K562 (cell line): ENCODE data around the gene MYH15. TPM values are rescaled to one million over a fixed set of nuclear protein-coding genes. Genes with fewer than 3 reads are reported as not detected.

Experiments used
- ATAC-seq: fragments of 200-7000 bp; cut with Tn5 transposase; 3 replicates; pipeline ENCODE4 v1.9.1; 2020; ENCODE audit warnings: moderate library complexity
- BruUV-seq: library from RNA; stranded (reverse); fragments of 400-500 nt; replicated peaks from 2 replicates; lab custom pipeline; 2021; lab: Mats Ljungman, UMichigan
- CTCF ChIA-PET: fragments of 300-600 bp; formaldehyde crosslinking; extraction: SDS; loops from one replicate; lab custom pipeline; 2021; ENCODE audit warnings: low intra/inter-chr PET ratio; lab: Yijun Ruan, JAX
- POLR2A ChIA-PET: fragments of 300-600, 350-650 bp; sonication (Branson Sonifier 250); formaldehyde crosslinking; extraction: SDS; loops from one replicate; lab custom pipeline; 2021; ENCODE audit warnings: antibody characterized with exemption, inconsistent platforms; lab: Yijun Ruan, JAX
- DNase-seq, 4 experiments: peaks; one replicate each; pipeline versions ENCODE4 v3.0.0 to v3.0.0-alpha.2; 2011 to 2018; ENCODE audit warnings: low spot score in 3 of 4, mixed read lengths in 3 of 4; ENCODE audit errors: extremely low read depth in 1 of 4
- FAIRE-seq: peaks from 2 replicates; lab custom pipeline; 2011; peaks lifted over from hg19 to GRCh38; lab: Jason Lieb, UNC
- H2AFZ ChIP-seq: 2 replicates; pipeline ENCODE4 v1.6.0; 2011; ENCODE audit warnings: low read depth, low read length, control low read depth, inconsistent platforms
- H3K27ac ChIP-seq: fragments of 200-600 bp; 3 replicates; pipeline ENCODE4 v1.8.0; 2011; ENCODE audit warnings: low read depth, mild to moderate bottlenecking, control low read depth, inconsistent platforms, low read length, moderate library complexity, mixed read lengths; ENCODE audit errors: extremely low read depth
- H3K27me3 ChIP-seq, 2 experiments: fragments of 300-600 bp in 1 of 2; 2 replicates in 1 of 2; 3 replicates in 1 of 2; pipeline versions ENCODE4 v1.6.0 to v1.8.0; 2011; ENCODE audit warnings: inconsistent platforms in 2 of 2, low read length in 2 of 2, mild to moderate bottlenecking in 1 of 2, mixed read lengths in 1 of 2, moderate library complexity in 1 of 2; ENCODE audit not compliant: control insufficient read depth in 2 of 2, insufficient read depth in 2 of 2
- H3K36me3 ChIP-seq: fragments of 300-600 bp; 3 replicates; pipeline ENCODE4 v1.8.0; 2011; ENCODE audit warnings: mild to moderate bottlenecking, low read length, inconsistent platforms; ENCODE audit not compliant: control insufficient read depth, insufficient read depth
- H3K4me1 ChIP-seq, 2 experiments: fragments of 200-600 bp in 1 of 2; replicated peaks in 1 of 2; 2 replicates in 1 of 2; 3 replicates in 1 of 2; pipeline versions ENCODE4 v1.5.1 to v1.8.0; 2011; ENCODE audit warnings: inconsistent platforms in 2 of 2, low read length in 2 of 2, mild to moderate bottlenecking in 1 of 2, mixed read lengths in 1 of 2, moderate library complexity in 1 of 2; ENCODE audit not compliant: control insufficient read depth in 2 of 2, insufficient read depth in 2 of 2
- H3K4me2 ChIP-seq: 2 replicates; pipeline ENCODE4 v1.6.1; 2011; ENCODE audit warnings: low read length, control low read depth, inconsistent platforms, mixed read lengths; ENCODE audit not compliant: insufficient read depth
- H3K4me3 ChIP-seq: fragments of 200-600 bp; sonication (generic), shearing (Covaris generic); 2 replicates; pipeline ENCODE4 v1.5.1; 2016; ENCODE audit warnings: control low read depth, inconsistent platforms
- H3K79me2 ChIP-seq: fragments of 200-600 bp; 3 replicates; pipeline ENCODE4 v1.8.0; 2011; ENCODE audit warnings: low read length, inconsistent platforms; ENCODE audit not compliant: control insufficient read depth, insufficient read depth
- H3K9ac ChIP-seq, 2 experiments: 2 replicates each; pipeline versions ENCODE4 v1.6.0 to v1.6.1; 2011; ENCODE audit warnings: low read depth in 2 of 2, low read length in 2 of 2, control low read depth in 1 of 2, inconsistent platforms in 1 of 2, mild to moderate bottlenecking in 1 of 2, mixed read lengths in 1 of 2; ENCODE audit not compliant: insufficient read depth in 1 of 2
- H3K9me1 ChIP-seq: one replicate; pipeline ENCODE4 v1.6.0; 2011; ENCODE audit warnings: inconsistent platforms, mild to moderate bottlenecking, low read length, moderate library complexity; ENCODE audit not compliant: control insufficient read depth, insufficient read depth
- H3K9me3 ChIP-seq: replicated peaks from 2 replicates; pipeline ENCODE4 v1.5.1; 2011; ENCODE audit warnings: low read depth, low read length, inconsistent platforms; ENCODE audit not compliant: control insufficient read depth, insufficient read depth
- H4K20me1 ChIP-seq: replicated peaks from 2 replicates; pipeline ENCODE4 v1.6.1; 2011; ENCODE audit warnings: low read length, inconsistent platforms, mixed read lengths; ENCODE audit not compliant: control insufficient read depth, insufficient read depth
- ATF2 ChIP-seq: sonication (generic); formaldehyde crosslinking; IDR thresholded peaks from 2 replicates; pipeline ENCODE4 v1.8.1; 2022; ENCODE audit warnings: missing genetic modification reagents
- BACH1 ChIP-seq: fragments of 200-800 bp; sonication (Bioruptor generic); IDR thresholded peaks from 2 replicates; pipeline ENCODE4 v1.6.1; 2016; ENCODE audit warnings: missing genetic modification characterization, missing compliant biosample characterization
- CBX1 ChIP-seq: sonication (generic); IDR thresholded peaks from 2 replicates; pipeline ENCODE4 v1.6.1; 2016; ENCODE audit warnings: antibody characterized with exemption, low read depth, mild to moderate bottlenecking
- EP300 ChIP-seq: IDR thresholded peaks from 2 replicates; pipeline ENCODE4 v1.6.1; 2012; ENCODE audit warnings: low read length, improper control_type of control experiment
- MAFF ChIP-seq: IDR thresholded peaks from 2 replicates; pipeline ENCODE4 v1.6.1; 2012; ENCODE audit warnings: low read length, improper control_type of control experiment
- MAFG ChIP-seq: fragments of 450-650 bp; conservative IDR thresholded peaks from 2 replicates; pipeline ENCODE4 v1.6.1; 2016; ENCODE audit warnings: missing genetic modification characterization, missing compliant biosample characterization
- NR1H2 ChIP-seq: sonication (generic); formaldehyde crosslinking; IDR thresholded peaks from 2 replicates; pipeline ENCODE4 v1.4.0; 2020; ENCODE audit warnings: mild to moderate bottlenecking, missing genetic modification reagents
- NR2C2 ChIP-seq, 2 experiments: fragments of 200-800 bp in 1 of 2; sonication (Bioruptor generic) in 1 of 2; sonication (generic) in 1 of 2; formaldehyde crosslinking in 1 of 2; IDR thresholded peaks; 2 replicates each; pipeline versions ENCODE4 v1.6.1 to v1.8.0; 2016 to 2022; ENCODE audit warnings: mild to moderate bottlenecking in 1 of 2, missing compliant biosample characterization in 1 of 2, missing genetic modification characterization in 1 of 2, missing genetic modification reagents in 1 of 2
- RAD51 ChIP-seq: fragments of 450-650 bp; IDR thresholded peaks from 2 replicates; pipeline ENCODE4 v1.7.1; 2016; ENCODE audit warnings: low read depth, mild to moderate bottlenecking, borderline replicate concordance
- RB1 ChIP-seq: fragments of 450-650 bp; IDR thresholded peaks from 2 replicates; pipeline ENCODE4 v1.6.1; 2017; ENCODE audit warnings: low read depth, mild to moderate bottlenecking
- RNF2 ChIP-seq: sonication (generic); IDR thresholded peaks from 2 replicates; pipeline ENCODE4 v1.6.1; 2016
- SMAD1 ChIP-seq: fragments of 150-350 bp; IDR thresholded peaks from 2 replicates; pipeline ENCODE4 v1.6.1; 2014; ENCODE audit warnings: low read length, low read depth; ENCODE audit not compliant: partially characterized antibody
- TBL1XR1 ChIP-seq, 2 experiments: IDR thresholded peaks; 2 replicates each; pipeline ENCODE4 v1.6.1; 2012; ENCODE audit warnings: improper control_type of control experiment in 2 of 2, low read length in 2 of 2, mild to moderate bottlenecking in 1 of 2
- ZNF263 ChIP-seq: sonication (generic); formaldehyde crosslinking; IDR thresholded peaks from 2 replicates; pipeline ENCODE4 v1.8.0; 2022; ENCODE audit warnings: mild to moderate bottlenecking, missing genetic modification reagents, borderline replicate concordance
- ZNF583 ChIP-seq: fragments of 250-450 bp; sonication (Bioruptor Pico); IDR thresholded peaks from 2 replicates; pipeline ENCODE4 v1.4.0; 2020
- WGBS: fragments of 100-300 bp; shearing (Covaris generic); methylation state at CpG from one replicate; pipeline ENCODE4 v1.1.6; 2016; ENCODE audit warnings: low coverage, mixed read lengths; ENCODE audit not compliant: insufficient coverage; ENCODE audit errors: missing lambda C conversion rate; 5-methylcytosine and 5-hydroxymethylcytosine counted together
- in situ Hi-C: fragments of 300-500 bp; cut with MboI; formaldehyde crosslinking; loops from 4 replicates; pipeline ENCODE4 v1.15.0; 2018; ENCODE audit warnings: inconsistent platforms, mixed read lengths
- intact Hi-C: fragments of 100-400 bp; cut with micrococcal nuclease; formaldehyde crosslinking; loops from 2 replicates; pipeline ENCODE4 v1.14.2; 2022
- polyA plus RNA-seq, 8 experiments: library from polyadenylated mRNA; depleted of rRNA in 4 of 8; stranded (reverse) in 5 of 8; unstranded in 3 of 8; fragments of >200 nt; fragmentation: Nextera tagmentation in 2 of 8; fragmentation: Illumina TruSeq in 1 of 8; extraction: Ambion mirVana in 2 of 8; extraction: Trizol in 1 of 8; gene quantifications; 2 replicates each; pipeline versions ENCODE4 v1.2.1 to v1.2.3, GENCODE V29; 2011 to 2014; ENCODE audit warnings: inconsistent platforms in 1 of 8, missing spikeins in 1 of 8
- total RNA-seq, 7 experiments: library from RNA; depleted of rRNA in 6 of 7; stranded (reverse); fragments of >200 nt in 6 of 7; fragmentation: Illumina TruSeq in 2 of 7; extraction: Trizol in 2 of 7; gene quantifications; 2 replicates each; pipeline versions ENCODE4 v1.2.1 to v1.2.3, GENCODE V29; 2011 to 2021; ENCODE audit warnings: low replicate concordance in 1 of 7

MYH15 gene
- total and polyA plus RNA-seq, 9 of the 15 experiments (the other 6 are each of a cell fraction or from before 2014, with no cell fraction given), result 0.03 to 0.29 (median 0.12) TPM

- Histone ChIP-seq H4K20me1 (no peaks in the 10 kb centered on the region), H3K27ac (no peak overlapping the region), H3K9me1 (no peaks in the 10 kb centered on the region)
- in situ Hi-C loops (no loop called here), intact Hi-C loops (no loop called here)
- no peak for ATAC-seq
- TF ChIP-seq CBX1, result no peak
- no peak for TF ChIP-seq RNF2
- TF ChIP-seq, all 486 proteins: peak for 0
- no peak overlapping the region for H3K4me3 ChIP-seq
- FAIRE-seq, result no peak
- no TSS peak for BruUV-seq
- peaks cover 0 to 3% of the 10 kb centered on the region in 2 experiments; a peak in 1 of 5 replicates for H3K4me1 ChIP-seq
- POLR2A ChIA-PET, result no interaction called here
- WGBS, result 12% methylated on average over 10 of the region's 12 CpGs
- H2AFZ ChIP-seq, result no peak overlapping the region
- no peaks in the 10 kb centered on the region; a peak in 2 of 5 replicates for H3K27me3 ChIP-seq
- no peaks in the 10 kb centered on the region for H3K36me3 ChIP-seq
- H3K9ac ChIP-seq, result no peak overlapping the region
- no peaks in the 10 kb centered on the region for H3K9me3 ChIP-seq
- CTCF ChIA-PET, result no interaction called here
- H3K79me2 ChIP-seq, result no peaks in the 10 kb centered on the region
- no peak for DNase-seq
- no peak overlapping the region for H3K4me2 ChIP-seq
Observed at GRCh38 chr3:108388136-108389132, 122.0 kb downstream of the MYH15 start.

- ChIA-PET POLR2A (interaction anchor here (1.2 kb wide), 1 partner anchor 41 kb away, joined by 3 read pairs; no protein-coding TSS in a partner anchor), CTCF (no interaction called here)
- Histone ChIP-seq H2AFZ (no peak overlapping the region), H3K9me3 (no peaks in the 10 kb centered on the region), H3K27me3 (no peaks in the 10 kb centered on the region; a peak in 2 of 5 replicates), H3K79me2 (no peaks in the 10 kb centered on the region), H3K9me1 (no peaks in the 10 kb centered on the region), H3K36me3 (no peaks in the 10 kb centered on the region), H3K9ac (no peak overlapping the region), H3K27ac (no peak overlapping the region), H3K4me2 (no peak overlapping the region), H3K4me1 (peaks cover 0 to 3% of the 10 kb centered on the region in 2 experiments; a peak in 1 of 5 replicates), H3K4me3 (no peak overlapping the region), H4K20me1 (no peaks in the 10 kb centered on the region)
- no peak for ATAC-seq
- DNase-seq, result no peak
- FAIRE-seq, result no peak
- WGBS, result 0% methylated on average over 1 of the region's 1 CpG
- in situ Hi-C loops, result no loop called here
- BruUV-seq, result no TSS peak
- intact Hi-C loops, result no loop called here
- TF ChIP-seq ZNF263 (no peak), RAD51 (no peak), MAFG (tag) (peak; percentile 90), ATF2 (CRISPR knock-in tag) (no peak), SMAD1 (no peak), BACH1 (tag) (0 out of 2 replicates have a peak, but pooled peaks have one; percentile 31), MAFF (peak; percentile 48; the same call in 1 of the 2 replicates), EP300 (no peak), RB1 (no peak), ZNF583 (CRISPR knock-in tag) (no peak), NR2C2 (CRISPR knock-in tag; IDR thresholded peaks at IDR 0.05) (no peak), NR2C2 (tag; IDR thresholded peaks at IDR 0.05) (no peak), NR1H2 (CRISPR knock-in tag) (no peak), TBL1XR1 (IDR thresholded peaks at IDR 0.05; ENCODE audit: low read length in 2 of 2) (no peak)
Observed at GRCh38 chr3:108387063-108387462, 123.3 kb downstream of the MYH15 start.
